ENCODE data around the gene MMP2. TPM values are rescaled to one million over a fixed set of nuclear protein-coding genes. Genes with fewer than 3 reads are reported as not detected.

MMP2 gene
- total RNA-seq, 1 experiment from 2014 or later = 839 TPM

DNA sequence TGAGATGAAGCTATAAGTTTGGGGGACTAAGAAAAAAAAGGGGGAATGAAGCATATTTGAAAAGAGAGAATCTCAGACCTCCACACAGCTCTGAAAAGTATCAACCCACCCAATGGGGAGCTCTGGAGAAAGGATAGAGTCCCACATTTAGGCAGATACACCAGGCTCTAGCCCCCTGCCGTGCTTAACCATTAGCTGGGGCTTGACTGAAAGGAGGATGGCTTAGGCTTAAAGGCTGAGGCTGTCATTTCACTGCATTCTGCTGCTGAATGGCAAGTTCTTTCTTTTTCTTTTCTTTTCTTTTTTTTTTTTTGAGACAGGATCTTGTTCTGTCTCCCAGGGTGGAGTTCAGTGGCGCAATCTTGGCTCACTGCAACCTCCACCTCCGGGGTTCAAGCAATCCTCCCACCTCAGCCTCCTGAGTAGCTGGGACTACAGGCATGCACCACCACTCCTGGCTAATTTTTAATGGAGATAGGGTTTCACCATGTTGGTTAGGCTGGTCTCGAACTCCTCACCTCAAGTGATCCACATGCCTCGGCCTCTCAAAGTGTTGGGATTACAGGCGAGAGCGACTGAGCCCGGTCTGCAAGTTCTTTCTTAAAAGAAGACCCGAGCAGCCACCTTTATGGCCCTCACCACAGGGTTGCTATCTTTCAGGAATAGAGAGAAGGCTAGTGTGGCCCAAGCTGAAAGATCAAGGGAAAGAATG, 9.0 kb upstream of the MMP2 start:
- no peak for DNase-seq (ENCODE audit: low read depth)

DNA sequence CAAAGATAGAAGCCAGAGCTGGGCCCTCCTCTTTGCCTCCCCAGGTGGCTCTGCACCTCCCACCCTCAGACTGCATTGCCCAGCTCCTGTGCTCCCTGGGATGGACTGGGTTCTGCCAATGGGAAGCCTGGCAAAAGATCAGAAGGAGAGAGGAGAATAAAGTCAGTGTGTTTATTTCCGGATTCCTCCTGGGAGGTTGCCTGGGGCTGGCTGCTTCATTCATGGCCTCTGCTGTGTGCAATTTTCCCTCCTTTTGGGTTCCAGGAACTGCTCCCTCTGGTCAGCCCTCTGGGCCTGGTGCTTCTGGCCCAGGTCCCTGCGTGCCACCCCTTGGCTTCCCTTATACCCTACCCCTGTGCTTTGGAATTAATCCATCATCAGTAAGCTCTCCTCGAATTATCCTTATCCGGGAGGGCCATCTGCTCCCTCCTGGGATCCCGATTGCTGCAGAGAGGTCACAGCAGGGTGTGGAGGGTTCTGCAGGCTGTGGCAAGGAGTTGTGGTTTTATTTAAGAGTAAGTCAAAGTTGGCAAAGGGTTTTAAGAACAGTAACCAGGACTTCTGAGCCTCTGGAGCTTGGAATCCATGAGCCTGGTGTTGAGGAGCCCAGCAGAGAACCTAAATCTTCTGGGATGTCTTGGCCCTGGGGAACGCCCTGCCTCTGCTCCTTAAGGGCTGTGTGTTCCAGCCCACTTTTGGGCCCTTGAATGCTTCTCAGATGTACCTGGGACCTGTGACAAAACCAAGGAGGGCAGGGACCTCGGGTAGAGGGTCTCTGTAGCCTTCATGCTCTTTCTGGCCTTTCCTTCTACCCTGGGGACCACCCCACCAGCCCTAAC, 8.2 kb upstream of the MMP2 start:
- peak; percentile 99 for DNase-seq (ENCODE audit: low read depth)

DNA sequence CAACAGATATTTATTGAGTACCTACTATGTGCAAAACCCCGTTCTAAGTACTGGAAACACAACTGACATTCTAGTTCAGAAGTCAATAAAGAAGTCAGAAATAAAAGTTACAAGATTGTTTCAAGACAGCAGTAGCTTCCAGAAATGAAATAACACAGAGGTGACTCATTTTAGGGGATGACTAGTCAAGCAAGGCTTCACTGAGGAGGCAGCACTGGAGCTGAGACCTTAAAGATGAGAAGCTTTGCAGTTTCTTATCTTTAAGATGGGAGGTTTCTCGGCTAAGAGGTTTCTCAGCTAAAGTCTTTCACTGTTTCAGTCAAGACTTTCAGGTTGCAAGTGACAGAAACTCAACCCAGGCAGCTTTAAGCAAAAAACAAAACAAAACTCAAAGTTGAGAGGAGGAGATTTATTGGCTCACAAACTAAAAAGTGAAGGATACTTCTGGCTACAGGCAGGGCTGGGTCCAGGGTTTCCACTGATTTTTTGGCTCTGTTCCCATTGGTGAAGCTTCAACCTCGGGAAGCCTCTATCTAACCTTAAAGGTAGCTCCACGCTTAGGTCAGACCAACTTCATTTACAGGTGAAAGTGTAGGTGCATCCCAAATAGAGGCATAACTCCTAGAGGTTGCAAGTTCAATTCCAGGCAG, 7.4 kb upstream of the MMP2 start:
- DNase-seq (ENCODE audit: low read depth) = peak; percentile 89

DNA sequence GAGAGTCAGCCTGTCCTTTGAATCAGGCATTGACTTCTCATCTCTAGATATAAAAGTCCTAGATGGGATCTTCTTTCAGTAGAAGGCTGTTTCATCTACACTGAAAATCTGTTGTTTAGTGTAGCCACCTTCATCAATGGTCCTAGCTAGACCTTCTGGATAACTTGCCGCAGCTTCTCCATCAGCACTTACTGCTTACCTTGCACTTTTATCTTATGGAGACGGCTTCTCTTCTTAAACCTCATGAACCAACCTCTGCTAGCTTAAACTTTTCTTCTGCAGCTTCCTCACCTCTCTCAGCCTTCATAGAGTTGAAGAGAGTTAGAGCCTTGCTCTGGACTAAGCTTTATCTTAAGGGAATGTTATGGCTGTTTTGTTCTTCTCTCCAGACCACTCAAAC, 5.4 kb upstream of the MMP2 start:
- DNase-seq (ENCODE audit: low read depth) = no peak

DNA sequence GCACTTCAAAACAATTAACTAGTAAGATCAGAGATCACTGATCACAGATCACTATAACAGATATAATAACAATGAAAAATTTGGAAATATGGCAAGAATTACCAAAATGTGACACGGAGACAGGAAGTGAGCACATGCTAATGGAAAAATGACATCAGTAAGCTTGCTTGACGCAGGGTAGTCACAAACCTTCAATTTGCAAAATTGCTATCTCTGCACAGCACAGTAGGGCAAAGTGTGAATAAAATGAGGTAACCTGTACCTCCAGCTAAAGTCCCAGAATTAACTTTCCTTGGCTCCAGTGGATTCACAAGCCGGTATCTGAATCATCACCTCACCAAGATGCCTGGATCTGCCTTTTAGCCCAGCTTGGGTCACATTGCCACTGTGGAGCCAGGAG, 4.2 kb upstream of the MMP2 start:
- DNase-seq (ENCODE audit: low read depth) = no peak

DNA sequence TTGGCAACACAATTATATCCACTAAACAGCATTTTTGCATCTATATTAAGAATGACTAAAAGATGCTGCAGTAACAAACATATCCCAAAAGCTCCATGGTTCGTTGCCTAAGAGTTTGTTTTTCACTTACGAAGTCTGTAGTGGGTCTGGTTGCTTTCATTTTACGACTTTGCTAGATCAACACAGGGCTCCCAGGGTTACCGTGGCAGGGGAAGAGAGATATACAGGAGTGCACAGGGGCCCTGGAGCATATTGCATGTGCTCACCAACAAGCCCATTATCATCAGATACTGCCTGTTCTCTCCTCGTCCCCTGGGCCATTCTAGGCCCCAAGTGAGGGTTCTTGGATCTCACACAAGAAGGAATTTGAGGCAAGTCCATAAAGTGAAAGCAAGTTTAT, 3.1 kb upstream of the MMP2 start:
- DNase-seq (ENCODE audit: low read depth) = no peak

DNA sequence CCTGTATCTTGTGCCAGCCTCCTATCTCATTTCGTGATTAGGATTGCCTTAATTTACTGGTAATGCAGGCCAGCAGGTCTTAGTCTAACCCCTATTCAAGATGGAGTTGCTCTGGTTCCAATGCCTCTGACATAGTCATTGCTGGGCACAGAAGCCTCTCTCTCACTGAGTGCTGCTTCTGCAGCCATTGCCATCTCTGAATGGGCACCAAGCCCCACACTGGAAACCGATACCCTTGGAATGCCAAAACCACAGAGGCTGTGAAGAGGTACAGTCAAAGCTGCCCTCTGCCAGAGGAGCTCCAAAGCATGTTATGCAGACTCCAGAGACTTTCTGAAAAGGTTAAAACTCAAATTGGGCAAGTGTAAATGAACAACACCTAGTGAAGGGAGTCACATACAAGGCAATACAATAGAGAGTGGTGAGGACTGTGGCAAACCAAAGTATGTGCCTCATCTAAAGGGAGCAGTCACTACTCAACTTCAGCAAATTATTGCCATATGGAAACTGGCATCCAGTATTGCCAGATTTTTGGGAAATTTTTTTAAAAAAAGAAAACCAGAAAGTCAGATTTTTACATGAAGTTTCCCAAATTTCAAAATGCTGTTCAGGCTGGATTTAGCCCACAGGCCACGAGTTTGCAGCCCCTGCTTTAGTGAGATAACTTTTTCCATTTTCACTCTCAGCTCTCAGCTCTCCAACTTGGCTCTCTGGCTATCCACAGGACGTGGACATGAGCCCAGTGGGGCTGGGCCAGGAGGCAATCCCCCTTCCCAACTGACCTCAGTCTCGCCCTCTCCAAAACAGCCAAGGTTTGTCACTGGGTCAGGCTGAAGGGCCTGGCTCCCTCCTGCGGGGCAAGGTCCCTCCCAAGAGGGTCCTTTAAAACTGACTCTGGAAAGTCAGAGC, 2.1 kb upstream of the MMP2 start:
- peak; percentile 62 for DNase-seq (ENCODE audit: low read depth)

DNA sequence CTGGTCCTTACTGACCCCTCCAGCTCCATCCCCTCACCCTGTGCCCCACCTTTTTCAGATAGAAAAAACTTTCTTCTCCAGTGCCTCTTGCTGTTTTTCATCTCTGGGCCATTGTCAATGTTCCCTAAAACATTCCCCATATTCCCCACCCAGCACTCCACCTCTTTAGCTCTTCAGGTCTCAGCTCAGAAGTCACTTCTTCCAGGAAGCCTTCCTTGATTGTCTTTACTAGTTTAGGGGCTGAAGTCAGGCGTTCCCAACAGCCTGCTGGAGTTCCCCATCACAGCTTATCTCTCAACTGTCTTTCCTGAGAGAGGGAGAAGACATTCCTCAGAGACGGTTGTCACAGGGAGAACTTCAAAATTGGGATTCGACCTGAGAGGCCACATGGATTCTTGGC, 1.3 kb upstream of the MMP2 start:
- no peak for DNase-seq (ENCODE audit: low read depth)

DNA sequence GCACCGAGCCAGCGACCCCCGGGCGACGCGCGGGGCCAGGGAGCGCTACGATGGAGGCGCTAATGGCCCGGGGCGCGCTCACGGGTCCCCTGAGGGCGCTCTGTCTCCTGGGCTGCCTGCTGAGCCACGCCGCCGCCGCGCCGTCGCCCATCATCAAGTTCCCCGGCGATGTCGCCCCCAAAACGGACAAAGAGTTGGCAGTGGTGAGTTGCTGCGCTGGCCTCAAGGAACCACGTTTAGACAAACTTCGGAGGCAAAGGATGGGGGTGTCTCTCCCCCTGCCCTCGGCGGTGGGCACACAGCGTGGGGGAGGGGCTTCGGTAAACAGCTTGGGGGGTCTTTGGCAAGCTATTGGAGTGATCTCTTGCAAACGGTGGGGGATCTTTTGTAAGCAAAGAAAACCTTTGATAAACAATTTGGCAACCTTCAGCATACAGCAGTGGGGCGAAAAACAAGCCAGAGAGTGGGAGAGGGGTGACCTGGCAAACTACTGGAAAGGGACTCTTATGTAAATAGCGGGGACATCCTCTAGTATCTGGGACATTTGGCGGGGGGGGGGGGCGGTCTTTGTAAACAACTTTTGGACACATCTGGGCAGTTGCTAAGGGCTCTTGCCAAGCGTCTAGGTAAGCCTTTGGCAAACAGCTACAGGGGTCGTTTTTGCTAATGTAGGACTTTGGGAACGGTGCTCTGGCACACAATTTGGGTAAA, 587 bp downstream of the MMP2 start:
- DNase-seq (ENCODE audit: low read depth) = no peak

DNA sequence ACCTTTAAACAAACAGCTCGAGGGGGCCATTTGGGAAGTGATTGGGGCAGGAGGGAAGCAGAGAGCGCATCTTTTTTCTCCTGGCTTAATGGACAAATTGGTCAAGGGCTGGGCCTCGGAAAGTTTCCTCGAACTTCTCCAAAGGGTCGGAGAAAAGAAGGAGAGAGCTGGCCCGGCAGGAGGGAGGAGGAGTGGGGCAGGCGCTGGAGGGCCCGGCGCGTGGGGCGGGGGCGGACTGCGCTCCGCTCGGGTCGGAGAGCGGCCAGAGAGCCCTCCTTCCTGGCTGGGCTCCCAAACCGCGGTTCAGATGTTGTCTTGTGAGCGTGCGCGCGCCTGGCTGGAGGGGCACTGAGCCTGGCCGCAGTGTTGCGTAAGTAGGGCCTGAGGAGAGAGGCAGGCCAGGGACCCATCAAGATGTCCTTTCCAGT, 1.2 kb downstream of the MMP2 start:
- DNase-seq (ENCODE audit: low read depth) = peak; percentile 96

DNA sequence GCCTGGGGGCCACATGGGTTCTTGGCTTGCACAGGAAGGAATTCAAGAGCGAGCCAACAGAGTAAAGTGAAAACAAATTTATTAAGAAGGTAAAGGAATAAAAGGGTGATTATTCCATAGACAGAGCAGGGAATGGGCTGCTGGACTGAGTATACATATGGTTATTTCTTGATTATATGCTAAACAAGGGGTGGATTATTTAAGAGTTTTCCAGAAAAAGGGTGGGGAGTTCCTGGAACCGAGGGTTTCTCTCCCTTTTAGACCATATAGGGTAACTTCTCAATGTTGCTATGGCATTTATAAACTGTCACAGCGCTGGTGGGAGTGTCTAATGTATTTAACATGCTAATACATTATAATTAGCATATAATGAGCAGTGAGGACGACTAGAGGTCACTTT, 2.0 kb downstream of the MMP2 start:
- DNase-seq (ENCODE audit: low read depth) = no peak

DNA sequence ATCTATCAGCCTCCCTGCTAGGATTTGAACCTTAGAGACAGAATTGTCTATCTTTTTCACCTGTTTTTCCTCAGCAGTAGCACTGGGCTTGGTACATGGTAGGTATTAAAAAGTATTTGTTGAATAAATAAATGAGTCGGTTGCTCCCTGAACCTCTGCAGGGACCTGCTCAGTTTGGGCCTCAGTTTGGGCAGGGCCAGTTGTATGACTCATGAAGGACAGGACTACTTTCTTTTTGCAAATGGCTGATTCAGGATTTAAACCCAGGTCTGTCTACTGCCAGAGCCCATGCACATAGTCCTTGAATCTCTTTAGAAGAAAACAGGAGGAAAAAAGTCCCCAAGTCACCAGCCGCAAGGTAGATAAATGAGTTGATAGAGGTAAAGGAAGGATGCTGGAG, 3.1 kb downstream of the MMP2 start:
- peak; percentile 64 for DNase-seq (ENCODE audit: low read depth)

DNA sequence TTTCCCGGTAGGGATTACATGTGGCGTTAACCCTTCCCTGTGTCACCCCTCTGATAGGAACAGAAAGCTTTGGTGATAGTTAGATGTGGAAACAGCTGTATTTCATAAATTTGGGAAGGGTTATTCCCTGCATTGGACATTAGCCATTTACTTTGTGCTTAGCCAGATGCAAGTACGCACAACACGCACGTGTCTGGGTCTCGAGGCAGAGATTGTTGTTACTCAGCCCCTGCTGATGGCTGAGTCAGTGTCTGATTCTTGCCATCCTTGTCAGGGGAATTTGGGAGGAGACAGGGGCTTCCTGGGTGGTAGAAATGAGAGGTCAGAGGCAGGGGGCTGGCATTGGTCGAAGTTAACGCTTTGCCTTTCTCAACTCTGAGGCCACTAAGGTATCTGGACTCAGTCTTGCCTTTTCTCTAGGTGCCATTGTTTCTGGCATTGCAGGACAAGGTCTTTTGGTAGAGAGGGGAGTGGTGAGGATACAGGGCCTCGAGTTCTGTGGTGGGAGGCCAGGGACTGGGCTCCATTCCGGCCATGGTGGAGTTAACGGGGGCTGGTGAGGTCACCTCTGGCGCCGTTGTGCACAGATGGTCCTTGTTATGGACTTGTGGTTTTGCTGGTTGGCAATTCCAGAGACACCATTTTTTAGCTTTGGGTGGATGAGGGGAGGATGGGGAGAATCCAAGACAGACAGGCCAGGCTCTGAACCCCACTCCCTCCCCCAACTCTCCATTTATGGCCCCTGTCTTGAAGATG, 8.2 kb downstream of the MMP2 start:
- DNase-seq (ENCODE audit: low read depth) = peak; percentile 96

DNA sequence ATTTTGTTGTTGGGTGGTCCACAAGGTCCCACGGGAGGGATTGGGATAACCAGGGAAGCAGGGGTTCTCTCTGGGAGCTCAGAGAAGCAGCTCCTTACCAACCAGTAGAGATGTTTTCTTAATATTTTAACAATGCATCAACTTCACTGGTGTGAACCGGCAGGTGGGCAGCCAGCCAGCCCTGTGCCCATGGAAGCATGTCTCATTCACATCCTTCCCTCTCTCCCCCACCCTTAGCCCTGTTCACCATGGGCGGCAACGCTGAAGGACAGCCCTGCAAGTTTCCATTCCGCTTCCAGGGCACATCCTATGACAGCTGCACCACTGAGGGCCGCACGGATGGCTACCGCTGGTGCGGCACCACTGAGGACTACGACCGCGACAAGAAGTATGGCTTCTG, 9.3 kb downstream of the MMP2 start:
- peak; percentile 67 for DNase-seq (ENCODE audit: low read depth)

DNA sequence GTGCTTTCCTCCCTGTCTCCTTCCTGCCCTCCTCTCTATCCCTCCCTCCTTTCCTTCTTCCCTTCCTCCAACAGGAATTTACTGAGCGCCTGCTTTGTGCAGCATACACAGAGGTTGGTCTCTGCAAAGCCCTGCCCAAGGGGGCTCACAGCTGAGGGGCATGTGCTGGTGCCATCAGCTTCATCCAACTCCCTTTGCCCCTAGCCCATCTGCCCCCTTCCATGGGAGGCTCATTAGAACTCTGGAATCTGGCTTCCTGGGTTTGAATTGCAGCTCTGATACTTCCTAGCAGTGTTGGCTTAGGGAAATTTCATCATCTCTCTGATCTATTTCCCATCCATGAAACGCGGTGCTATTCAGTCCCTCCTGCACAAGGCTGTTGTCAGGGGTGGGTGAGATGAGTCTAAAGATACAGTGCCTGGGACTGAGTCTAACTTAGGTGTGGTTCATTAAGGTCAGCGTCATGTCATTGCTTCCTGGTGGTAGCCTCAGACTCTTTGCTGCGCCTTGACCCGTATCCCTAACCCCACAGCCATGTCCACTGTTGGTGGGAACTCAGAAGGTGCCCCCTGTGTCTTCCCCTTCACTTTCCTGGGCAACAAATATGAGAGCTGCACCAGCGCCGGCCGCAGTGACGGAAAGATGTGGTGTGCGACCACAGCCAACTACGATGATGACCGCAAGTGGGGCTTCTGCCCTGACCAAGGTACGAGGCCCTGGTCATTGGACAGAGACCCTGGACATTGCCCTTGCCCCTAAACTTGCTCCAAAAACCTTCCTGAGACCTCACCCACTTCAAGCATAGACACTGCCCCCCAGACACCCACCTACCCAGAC, 10.3 kb downstream of the MMP2 start:
- DNase-seq (ENCODE audit: low read depth) = no peak

DNA sequence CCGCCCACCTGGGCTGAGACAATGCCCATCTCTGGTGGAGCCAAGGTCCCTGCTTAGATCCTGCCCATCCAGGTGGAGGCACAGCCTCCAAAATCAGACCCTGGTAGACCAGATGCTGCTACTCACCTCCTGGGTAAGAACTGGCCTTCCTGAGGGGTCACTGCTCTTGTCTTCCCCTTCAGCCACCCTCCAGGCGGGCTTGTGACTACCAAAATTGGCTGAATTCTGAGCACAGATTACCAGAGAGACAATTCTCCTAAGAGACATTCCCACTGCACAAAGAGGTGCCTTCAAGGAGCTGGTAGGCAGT, 10.9 kb downstream of the MMP2 start:
- DNase-seq (ENCODE audit: low read depth) = no peak

DNA sequence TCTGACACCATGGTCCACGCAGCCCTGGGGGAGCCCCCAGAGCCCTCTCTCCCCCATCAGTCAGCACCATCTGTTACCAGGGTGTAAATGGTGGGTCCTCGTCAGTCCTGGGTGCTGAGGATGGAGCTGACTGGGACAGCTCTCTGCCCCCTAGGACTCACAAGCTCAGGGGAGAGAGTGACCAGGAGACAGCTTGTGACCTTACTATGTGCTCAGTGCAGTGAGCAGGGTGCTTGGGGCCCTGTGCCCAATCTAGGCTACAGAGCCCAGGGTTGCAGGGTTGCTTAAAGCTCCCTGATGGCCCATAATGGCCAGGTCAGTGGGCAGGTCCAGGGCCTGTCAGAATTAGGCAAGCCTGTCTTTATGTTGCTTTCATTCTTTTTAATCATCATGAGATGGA, 11.3 kb downstream of the MMP2 start:
- DNase-seq (ENCODE audit: low read depth) = no peak

DNA sequence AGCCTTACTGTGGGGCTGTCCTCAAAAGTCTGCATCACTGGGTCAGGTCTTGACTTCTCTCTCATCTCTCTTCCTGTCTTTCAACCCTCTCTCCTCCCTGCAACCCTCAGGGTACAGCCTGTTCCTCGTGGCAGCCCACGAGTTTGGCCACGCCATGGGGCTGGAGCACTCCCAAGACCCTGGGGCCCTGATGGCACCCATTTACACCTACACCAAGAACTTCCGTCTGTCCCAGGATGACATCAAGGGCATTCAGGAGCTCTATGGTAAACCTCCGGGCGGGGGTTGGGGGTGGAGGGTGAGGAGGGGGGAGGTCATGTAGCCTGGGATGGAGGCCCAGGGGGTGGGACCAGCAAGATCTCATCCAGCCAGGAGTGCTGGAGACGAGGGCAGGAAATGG, 12.7 kb downstream of the MMP2 start:
- no peak for DNase-seq (ENCODE audit: low read depth)

DNA sequence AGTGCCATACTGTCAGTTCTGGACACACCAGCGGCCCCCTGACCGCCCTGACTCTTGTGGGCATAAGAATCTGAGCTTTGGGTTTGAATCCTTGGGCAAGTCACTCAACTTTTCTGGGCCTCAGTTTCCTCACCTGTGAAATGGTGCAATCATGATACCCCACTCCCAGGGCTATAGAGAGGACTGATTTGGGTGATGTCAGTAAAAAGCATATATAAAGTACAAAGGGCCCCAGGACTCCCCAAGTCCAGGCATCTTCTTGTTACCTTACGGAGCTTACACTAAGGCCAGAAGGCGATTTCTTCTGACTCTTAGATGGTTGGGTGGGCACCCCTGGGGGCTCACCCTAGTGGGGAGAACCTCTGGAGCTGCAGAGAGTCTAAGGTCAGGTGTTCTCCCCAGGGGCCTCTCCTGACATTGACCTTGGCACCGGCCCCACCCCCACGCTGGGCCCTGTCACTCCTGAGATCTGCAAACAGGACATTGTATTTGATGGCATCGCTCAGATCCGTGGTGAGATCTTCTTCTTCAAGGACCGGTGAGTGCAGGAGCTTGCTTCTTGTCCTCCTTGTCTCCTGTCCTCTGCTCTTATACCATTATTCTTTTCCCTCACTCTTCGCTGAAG, 13.9 kb downstream of the MMP2 start:
- no peak for DNase-seq (ENCODE audit: low read depth)
